Measurements from ENCODE around the gene HSD11B2.

Gene HSD11B2

GRCh38 chr16:67483150-67483549, 52.2 kb downstream of the HSD11B2 start, which contains the start of gene AGRP:
AGRP (minus strand) TSS chr16:67483547; CDS start chr16:67483398, 149 bp downstream.
- no peak for FAIRE-seq

- FAIRE-seq: no peak
Measured at GRCh38 chr16:67483731-67484525, 53.0 kb downstream of the HSD11B2 start.

GRCh38 chr16:67486805-67487204, 55.9 kb downstream of the HSD11B2 start:
- no peak for FAIRE-seq

Measured in A204.1 (cell line).